K562 (cell line): ENCODE results near the gene PPP1R13L. TPM values are rescaled to one million over a fixed set of nuclear protein-coding genes. Genes with fewer than 3 reads are reported as not detected.

Source experiments
- ATAC-seq: fragments of 200-7000 bp; cut with Tn5 transposase; 3 replicates; pipeline ENCODE4 v1.9.1; 2020; ENCODE audit warnings: moderate library complexity
- BruUV-seq: library from RNA; stranded (reverse); fragments of 400-500 nt; replicated peaks from 2 replicates; lab custom pipeline; 2021; lab: Mats Ljungman, UMichigan
- CTCF ChIA-PET: fragments of 300-600 bp; formaldehyde crosslinking; extraction: SDS; loops from one replicate; lab custom pipeline; 2021; ENCODE audit warnings: low intra/inter-chr PET ratio; lab: Yijun Ruan, JAX
- POLR2A ChIA-PET: fragments of 300-600, 350-650 bp; sonication (Branson Sonifier 250); formaldehyde crosslinking; extraction: SDS; loops from one replicate; lab custom pipeline; 2021; ENCODE audit warnings: antibody characterized with exemption, inconsistent platforms; lab: Yijun Ruan, JAX
- DNase-seq, 4 experiments: peaks; one replicate each; pipeline versions ENCODE4 v3.0.0 to v3.0.0-alpha.2; 2011 to 2018; ENCODE audit warnings: low spot score in 3 of 4, mixed read lengths in 3 of 4; ENCODE audit errors: extremely low read depth in 1 of 4
- FAIRE-seq: peaks from 2 replicates; lab custom pipeline; 2011; peaks lifted over from hg19 to GRCh38; lab: Jason Lieb, UNC
- H2AFZ ChIP-seq: 2 replicates; pipeline ENCODE4 v1.6.0; 2011; ENCODE audit warnings: low read depth, low read length, control low read depth, inconsistent platforms
- H3K27ac ChIP-seq: fragments of 200-600 bp; 3 replicates; pipeline ENCODE4 v1.8.0; 2011; ENCODE audit warnings: low read depth, mild to moderate bottlenecking, control low read depth, inconsistent platforms, low read length, moderate library complexity, mixed read lengths; ENCODE audit errors: extremely low read depth
- H3K27me3 ChIP-seq, 2 experiments: fragments of 300-600 bp in 1 of 2; 2 replicates in 1 of 2; 3 replicates in 1 of 2; pipeline versions ENCODE4 v1.6.0 to v1.8.0; 2011; ENCODE audit warnings: inconsistent platforms in 2 of 2, low read length in 2 of 2, mild to moderate bottlenecking in 1 of 2, mixed read lengths in 1 of 2, moderate library complexity in 1 of 2; ENCODE audit not compliant: control insufficient read depth in 2 of 2, insufficient read depth in 2 of 2
- H3K36me3 ChIP-seq: fragments of 300-600 bp; 3 replicates; pipeline ENCODE4 v1.8.0; 2011; ENCODE audit warnings: mild to moderate bottlenecking, low read length, inconsistent platforms; ENCODE audit not compliant: control insufficient read depth, insufficient read depth
- H3K4me1 ChIP-seq, 2 experiments: fragments of 200-600 bp in 1 of 2; replicated peaks in 1 of 2; 2 replicates in 1 of 2; 3 replicates in 1 of 2; pipeline versions ENCODE4 v1.5.1 to v1.8.0; 2011; ENCODE audit warnings: inconsistent platforms in 2 of 2, low read length in 2 of 2, mild to moderate bottlenecking in 1 of 2, mixed read lengths in 1 of 2, moderate library complexity in 1 of 2; ENCODE audit not compliant: control insufficient read depth in 2 of 2, insufficient read depth in 2 of 2
- H3K4me2 ChIP-seq: 2 replicates; pipeline ENCODE4 v1.6.1; 2011; ENCODE audit warnings: low read length, control low read depth, inconsistent platforms, mixed read lengths; ENCODE audit not compliant: insufficient read depth
- H3K4me3 ChIP-seq: fragments of 200-600 bp; sonication (generic), shearing (Covaris generic); 2 replicates; pipeline ENCODE4 v1.5.1; 2016; ENCODE audit warnings: control low read depth, inconsistent platforms
- H3K79me2 ChIP-seq: fragments of 200-600 bp; 3 replicates; pipeline ENCODE4 v1.8.0; 2011; ENCODE audit warnings: low read length, inconsistent platforms; ENCODE audit not compliant: control insufficient read depth, insufficient read depth
- H3K9ac ChIP-seq, 2 experiments: 2 replicates each; pipeline versions ENCODE4 v1.6.0 to v1.6.1; 2011; ENCODE audit warnings: low read depth in 2 of 2, low read length in 2 of 2, control low read depth in 1 of 2, inconsistent platforms in 1 of 2, mild to moderate bottlenecking in 1 of 2, mixed read lengths in 1 of 2; ENCODE audit not compliant: insufficient read depth in 1 of 2
- H3K9me1 ChIP-seq: one replicate; pipeline ENCODE4 v1.6.0; 2011; ENCODE audit warnings: inconsistent platforms, mild to moderate bottlenecking, low read length, moderate library complexity; ENCODE audit not compliant: control insufficient read depth, insufficient read depth
- H3K9me3 ChIP-seq: replicated peaks from 2 replicates; pipeline ENCODE4 v1.5.1; 2011; ENCODE audit warnings: low read depth, low read length, inconsistent platforms; ENCODE audit not compliant: control insufficient read depth, insufficient read depth
- H4K20me1 ChIP-seq: replicated peaks from 2 replicates; pipeline ENCODE4 v1.6.1; 2011; ENCODE audit warnings: low read length, inconsistent platforms, mixed read lengths; ENCODE audit not compliant: control insufficient read depth, insufficient read depth
- AFF4 ChIP-seq: sonication (generic); formaldehyde crosslinking; IDR thresholded peaks from 2 replicates; pipeline ENCODE4 v1.8.0; 2023; ENCODE audit warnings: mild to moderate bottlenecking, missing genetic modification reagents
- MBD2 ChIP-seq: sonication (generic); IDR thresholded peaks from 2 replicates; pipeline ENCODE4 v1.6.1; 2016; ENCODE audit warnings: low read depth, borderline replicate concordance
- MEF2D ChIP-seq: conservative IDR thresholded peaks from 2 replicates; pipeline ENCODE4 v1.6.1; 2016; ENCODE audit warnings: low read depth, missing genetic modification characterization, missing compliant biosample characterization
- MLLT1 ChIP-seq, 2 experiments: fragments of 450-650 bp; IDR thresholded peaks; 2 replicates each; pipeline ENCODE4 v1.6.1; 2016
- PBX2 ChIP-seq, 2 experiments: IDR thresholded peaks in 1 of 2; conservative IDR thresholded peaks in 1 of 2; 2 replicates each; pipeline ENCODE4 v1.6.1; 2016; ENCODE audit warnings: low read depth in 2 of 2, mild to moderate bottlenecking in 1 of 2, missing compliant biosample characterization in 1 of 2, missing genetic modification characterization in 1 of 2, moderate library complexity in 1 of 2
- SFPQ ChIP-seq: fragments of 200-400 bp; formaldehyde crosslinking; IDR thresholded peaks from 2 replicates; pipeline ENCODE4 v1.6.1; 2017; ENCODE audit warnings: mild to moderate bottlenecking, low read depth, low read length, moderate library complexity
- WGBS: fragments of 100-300 bp; shearing (Covaris generic); methylation state at CpG from one replicate; pipeline ENCODE4 v1.1.6; 2016; ENCODE audit warnings: low coverage, mixed read lengths; ENCODE audit not compliant: insufficient coverage; ENCODE audit errors: missing lambda C conversion rate; 5-methylcytosine and 5-hydroxymethylcytosine counted together
- in situ Hi-C: fragments of 300-500 bp; cut with MboI; formaldehyde crosslinking; loops from 4 replicates; pipeline ENCODE4 v1.15.0; 2018; ENCODE audit warnings: inconsistent platforms, mixed read lengths
- intact Hi-C: fragments of 100-400 bp; cut with micrococcal nuclease; formaldehyde crosslinking; loops from 2 replicates; pipeline ENCODE4 v1.14.2; 2022
- polyA plus RNA-seq, 8 experiments: library from polyadenylated mRNA; depleted of rRNA in 4 of 8; stranded (reverse) in 5 of 8; unstranded in 3 of 8; fragments of >200 nt; fragmentation: Nextera tagmentation in 2 of 8; fragmentation: Illumina TruSeq in 1 of 8; extraction: Ambion mirVana in 2 of 8; extraction: Trizol in 1 of 8; gene quantifications; 2 replicates each; pipeline versions ENCODE4 v1.2.1 to v1.2.3, GENCODE V29; 2011 to 2014; ENCODE audit warnings: inconsistent platforms in 1 of 8, missing spikeins in 1 of 8
- total RNA-seq, 7 experiments: library from RNA; depleted of rRNA in 6 of 7; stranded (reverse); fragments of >200 nt in 6 of 7; fragmentation: Illumina TruSeq in 2 of 7; extraction: Trizol in 2 of 7; gene quantifications; 2 replicates each; pipeline versions ENCODE4 v1.2.1 to v1.2.3, GENCODE V29; 2011 to 2021; ENCODE audit warnings: low replicate concordance in 1 of 7

Gene PPP1R13L
- total and polyA plus RNA-seq, 9 of the 15 experiments (the other 6 are each of a cell fraction or from before 2014, with no cell fraction given): 0.32 to 6.7 (median 2.0) TPM

GRCh38 chr19:45370410-45371204 lies 34.3 kb downstream of the PPP1R13L start, which contains the start of gene ERCC2 (continued):
- peak; percentile 96 for TF ChIP-seq MBD2
- peak; percentile 100 for TF ChIP-seq PBX2 (CRISPR knock-in tag; IDR thresholded peaks at IDR 0.05; ENCODE audit: low read depth)
- peak; percentile 100 for TF ChIP-seq PBX2 (tag; conservative IDR thresholded peaks at IDR 0.05; ENCODE audit: low read depth)

GRCh38 chr19:45368737-45369340 lies 36.0 kb downstream of the PPP1R13L start:
- DNase-seq (peak in 1 of 4 experiments; percentile 19), ATAC-seq (no peak), FAIRE-seq (no peak)
- ChIA-PET CTCF (no interaction called here), POLR2A (interaction anchor here (0.6 to 0.7 kb wide), 2 partner anchors 18 to 337 kb away, joined by 3 read pairs; no protein-coding TSS in a partner anchor)
- H3K36me3 ChIP-seq: peaks cover 35% of the 10 kb centered on the region; the same call in 2 of the 3 replicates
- intact Hi-C loops (no loop called here), in situ Hi-C loops (no loop called here)
- H3K4me2 ChIP-seq: peak overlapping the region; percentile 36
- H3K9me3 ChIP-seq: no peaks in the 10 kb centered on the region
- BruUV-seq: no TSS peak
- H3K9ac ChIP-seq: peak overlapping the region in 1 of 2 experiments; percentile 74; a peak in 2 of 4 replicates
- H3K27ac ChIP-seq: no peak overlapping the region
- no peaks in the 10 kb centered on the region for H3K9me1 ChIP-seq
- H3K27me3 ChIP-seq: no peaks in the 10 kb centered on the region
- H3K4me3 ChIP-seq: no peak overlapping the region
- no peak overlapping the region for H2AFZ ChIP-seq
- WGBS: 76% methylated on average over 11 of the region's 11 CpGs
- H3K4me1 ChIP-seq: peaks cover 10 to 37% of the 10 kb centered on the region in 2 experiments
- H3K79me2 ChIP-seq: peaks cover 18% of the 10 kb centered on the region
- no peaks in the 10 kb centered on the region for H4K20me1 ChIP-seq
- TF ChIP-seq MLLT1 (IDR thresholded peaks at IDR 0.05): peak in 1 of 2 experiments; percentile 65; a peak in 1 of 4 replicates
- no peak for TF ChIP-seq SFPQ
- TF ChIP-seq AFF4 (CRISPR knock-in tag): no peak
- no peak for TF ChIP-seq MEF2D (tag)
